CD4-positive, alpha-beta T cell treated with Interleukin-17A for 1 hour (primary cell): ENCODE measurements around the gene RAB20.
"Not testable (repeated sequence)": the region's sequence is repeated elsewhere in the genome, so short reads cannot be mapped to it uniquely, and the experiment has no call there.

ENCODE experiments used
- DNase-seq: peaks from one replicate; pipeline ENCODE4 v3.0.0-alpha.2; 2020

The RAB20 gene

GRCh38 chr13:110506859-110507566 is 54.5 kb downstream of the RAB20 start:
- DNase-seq = no peak

GRCh38 chr13:110506396-110506795 is 55.1 kb downstream of the RAB20 start:
- no peak for DNase-seq

- no peak for DNase-seq
Measured at GRCh38 chr13:110505594-110505993, 55.9 kb downstream of the RAB20 start.

GRCh38 chr13:110503979-110504499 is 57.5 kb downstream of the RAB20 start:
- no peak for DNase-seq

GRCh38 chr13:110503037-110503901 is 58.3 kb downstream of the RAB20 start:
- no peak for DNase-seq

GRCh38 chr13:110501188-110501587 is 60.3 kb downstream of the RAB20 start:
- no peak for DNase-seq

- DNase-seq = no peak
Measured at GRCh38 chr13:110500341-110500740, 61.2 kb downstream of the RAB20 start.

- no peak for DNase-seq
Measured at GRCh38 chr13:110499621-110500281, 61.8 kb downstream of the RAB20 start.

- no peak for DNase-seq
Measured at GRCh38 chr13:110498765-110499164, 62.8 kb downstream of the RAB20 start.

- DNase-seq = no peak
Measured at GRCh38 chr13:110498327-110498726, 63.2 kb downstream of the RAB20 start.

GRCh38 chr13:110497896-110498295 is 63.6 kb downstream of the RAB20 start:
- not testable (repeated sequence) for DNase-seq

GRCh38 chr13:110497003-110497402 is 64.5 kb downstream of the RAB20 start:
- DNase-seq = no peak

- no peak for DNase-seq
Measured at GRCh38 chr13:110496281-110496680, 65.2 kb downstream of the RAB20 start.

- DNase-seq = no peak
Measured at GRCh38 chr13:110495881-110496280, 65.6 kb downstream of the RAB20 start.

- DNase-seq = no peak
Measured at GRCh38 chr13:110495376-110495775, 66.1 kb downstream of the RAB20 start.

- DNase-seq = no peak
Measured at GRCh38 chr13:110493613-110494012, 67.9 kb downstream of the RAB20 start.

GRCh38 chr13:110492679-110493593 is 68.6 kb downstream of the RAB20 start:
- no peak for DNase-seq

GRCh38 chr13:110491869-110492678 is 69.4 kb downstream of the RAB20 start:
- no peak for DNase-seq

GRCh38 chr13:110490009-110490770 is 71.3 kb downstream of the RAB20 start:
- DNase-seq = no peak

GRCh38 chr13:110486880-110487279 is 74.6 kb downstream of the RAB20 start:
- DNase-seq = not testable (repeated sequence)
